Astrocyte of the spinal cord (primary cell): ENCODE results near the gene PPM1A.

ENCODE experiments used
- DNase-seq: peaks from one replicate; pipeline ENCODE4 v3.0.0; 2011; ENCODE audit warnings: low read depth, low spot score
- H3K4me3 ChIP-seq: 2 replicates; pipeline ENCODE4 v1.5.1; 2011; ENCODE audit warnings: low read depth, mild to moderate bottlenecking, low read length, moderate library complexity
- in situ Hi-C: cut with HindIII; loops from 2 replicates; pipeline ENCODE4 v1.10.0; 2017; ENCODE audit warnings: low sequenced_read_pairs
- TF ChIP-seq, protein P1 (sequence below): IDR thresholded peaks from 2 replicates; pipeline ENCODE4 v1.5.1; 2012; ENCODE audit warnings: low read depth, mild to moderate bottlenecking, low read length, inconsistent platforms

PPM1A gene

DNA sequence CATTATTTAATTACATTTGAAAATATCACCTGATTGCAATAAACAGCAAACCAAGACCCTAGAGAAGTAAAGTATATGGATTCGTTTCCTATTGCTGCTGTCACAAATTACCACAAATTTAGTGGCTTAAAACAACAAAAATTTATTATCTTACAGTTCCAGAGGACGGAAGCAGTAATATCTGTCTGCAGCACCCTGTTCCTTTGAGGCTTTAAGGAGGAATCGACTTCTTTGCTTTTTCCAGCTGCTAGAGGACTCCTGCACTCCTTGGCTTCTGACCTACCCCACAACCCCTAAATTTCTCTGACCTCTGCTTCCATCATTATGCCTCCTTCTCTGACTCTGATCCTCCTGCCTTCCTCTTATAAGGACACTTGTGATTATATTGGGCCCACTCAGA, 23.8 kb upstream of the PPM1A start:
- TF ChIP-seq, protein P1, sequence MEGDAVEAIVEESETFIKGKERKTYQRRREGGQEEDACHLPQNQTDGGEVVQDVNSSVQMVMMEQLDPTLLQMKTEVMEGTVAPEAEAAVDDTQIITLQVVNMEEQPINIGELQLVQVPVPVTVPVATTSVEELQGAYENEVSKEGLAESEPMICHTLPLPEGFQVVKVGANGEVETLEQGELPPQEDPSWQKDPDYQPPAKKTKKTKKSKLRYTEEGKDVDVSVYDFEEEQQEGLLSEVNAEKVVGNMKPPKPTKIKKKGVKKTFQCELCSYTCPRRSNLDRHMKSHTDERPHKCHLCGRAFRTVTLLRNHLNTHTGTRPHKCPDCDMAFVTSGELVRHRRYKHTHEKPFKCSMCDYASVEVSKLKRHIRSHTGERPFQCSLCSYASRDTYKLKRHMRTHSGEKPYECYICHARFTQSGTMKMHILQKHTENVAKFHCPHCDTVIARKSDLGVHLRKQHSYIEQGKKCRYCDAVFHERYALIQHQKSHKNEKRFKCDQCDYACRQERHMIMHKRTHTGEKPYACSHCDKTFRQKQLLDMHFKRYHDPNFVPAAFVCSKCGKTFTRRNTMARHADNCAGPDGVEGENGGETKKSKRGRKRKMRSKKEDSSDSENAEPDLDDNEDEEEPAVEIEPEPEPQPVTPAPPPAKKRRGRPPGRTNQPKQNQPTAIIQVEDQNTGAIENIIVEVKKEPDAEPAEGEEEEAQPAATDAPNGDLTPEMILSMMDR, result no peak
- in situ Hi-C loops, result no loop called here
- no peak overlapping the region for H3K4me3 ChIP-seq
- no peak for DNase-seq

DNA sequence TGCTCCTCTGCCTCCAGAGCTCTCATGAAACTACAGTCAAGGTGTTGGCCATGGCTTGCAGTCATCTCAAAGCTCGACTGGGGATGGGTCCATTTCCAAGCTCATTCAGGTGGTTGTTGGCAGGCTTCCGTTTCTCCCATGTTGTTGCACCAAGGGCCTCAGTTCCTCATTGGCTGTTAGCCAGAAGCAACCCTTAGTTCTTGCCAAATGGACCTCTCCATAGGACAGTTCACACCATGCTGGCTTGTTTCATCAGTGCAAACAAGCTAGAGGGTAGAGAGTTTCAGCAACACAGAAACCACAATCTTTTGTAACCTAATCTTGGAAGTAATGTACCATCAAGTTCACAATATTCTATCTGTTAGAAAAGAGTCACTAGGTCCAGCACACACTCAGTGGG, 22.7 kb upstream of the PPM1A start:
- no peak for DNase-seq
- in situ Hi-C loops, result no loop called here
- no peak overlapping the region for H3K4me3 ChIP-seq
- TF ChIP-seq, protein P1, result no peak

DNA sequence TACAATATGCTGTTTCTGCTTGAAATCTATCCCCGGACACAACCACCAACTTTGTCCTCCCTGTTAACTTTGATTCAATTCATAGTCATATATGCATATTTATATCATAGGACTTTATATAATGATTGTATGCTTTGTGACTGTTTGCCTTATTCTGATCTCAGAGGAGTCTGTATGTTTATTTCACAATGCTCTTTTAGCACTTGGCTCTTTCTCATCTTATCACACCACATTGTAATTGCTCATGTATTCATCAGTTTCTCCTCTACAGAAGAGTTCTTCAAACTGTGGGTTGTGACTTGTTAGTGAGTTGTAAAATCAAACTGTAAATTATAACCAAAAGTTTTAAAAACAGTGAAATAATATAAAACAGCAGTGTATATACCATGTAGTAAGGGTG, 21.7 kb upstream of the PPM1A start:
- no peak for DNase-seq
- no peak overlapping the region for H3K4me3 ChIP-seq
- TF ChIP-seq, protein P1, result no peak
- in situ Hi-C loops, result no loop called here

DNA sequence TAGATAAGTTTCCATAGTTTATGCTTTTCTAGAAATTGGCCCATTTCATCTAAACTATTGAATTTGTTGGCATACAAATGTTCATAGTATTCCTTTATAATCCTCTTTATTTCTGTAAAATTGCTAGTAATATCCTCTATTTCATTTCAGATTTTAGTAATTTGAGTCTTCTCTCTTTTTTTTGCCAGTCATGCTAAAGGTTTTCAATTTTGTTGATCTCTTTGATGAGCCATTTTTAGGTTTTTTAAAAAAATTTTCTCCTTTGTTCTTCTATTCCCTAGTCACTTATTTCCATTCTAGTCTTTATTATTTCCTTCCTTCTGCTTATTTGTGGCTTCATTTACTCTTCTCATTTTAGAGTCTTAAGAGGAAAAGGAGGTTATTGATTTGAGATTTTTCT, 19.4 kb upstream of the PPM1A start:
- DNase-seq, result no peak
- in situ Hi-C loops, result no loop called here
- TF ChIP-seq, protein P1, result no peak
- no peak overlapping the region for H3K4me3 ChIP-seq

DNA sequence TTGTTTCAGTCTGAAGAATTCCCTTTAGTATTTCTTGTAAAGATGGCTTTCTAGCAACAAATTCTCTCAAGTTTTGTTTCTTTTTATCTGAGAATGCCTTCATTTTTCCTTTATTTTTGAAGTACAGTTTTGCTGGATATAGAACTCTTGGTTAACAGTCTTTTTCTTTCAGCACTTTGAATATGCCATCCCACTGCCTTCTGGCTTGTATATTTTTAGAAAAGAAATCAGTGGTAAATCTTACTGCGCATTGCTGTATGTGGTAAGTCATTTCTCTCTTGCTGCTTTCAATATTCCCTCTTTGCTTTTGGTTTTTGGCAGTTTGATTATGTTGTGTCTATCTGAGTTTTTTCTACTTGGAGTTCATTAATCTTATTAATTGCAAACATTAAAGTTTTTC, 16.8 kb upstream of the PPM1A start:
- TF ChIP-seq, protein P1, result no peak
- in situ Hi-C loops, result no loop called here
- H3K4me3 ChIP-seq, result no peak overlapping the region
- no peak for DNase-seq

DNA sequence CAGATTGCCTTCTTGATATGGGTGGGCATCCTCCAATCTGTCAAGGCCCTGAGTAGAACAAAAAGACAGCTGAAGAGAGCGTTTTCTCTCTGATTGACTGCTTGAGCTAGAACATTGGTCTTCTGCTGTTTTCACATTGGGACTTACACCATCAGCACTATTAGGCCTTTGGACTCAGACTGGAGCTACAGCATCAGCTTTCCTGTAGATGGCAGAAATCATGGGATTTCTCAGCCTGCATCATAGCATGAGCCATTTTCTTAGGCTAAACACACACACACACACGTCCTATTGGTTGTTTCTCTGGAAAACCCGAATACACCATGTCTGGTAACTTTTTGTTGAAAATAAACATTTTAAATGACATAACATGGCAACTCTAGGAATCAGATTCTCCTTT, 15.8 kb upstream of the PPM1A start:
- H3K4me3 ChIP-seq, result no peak overlapping the region
- no peak for DNase-seq
- TF ChIP-seq, protein P1, result no peak
- in situ Hi-C loops, result no loop called here

DNA sequence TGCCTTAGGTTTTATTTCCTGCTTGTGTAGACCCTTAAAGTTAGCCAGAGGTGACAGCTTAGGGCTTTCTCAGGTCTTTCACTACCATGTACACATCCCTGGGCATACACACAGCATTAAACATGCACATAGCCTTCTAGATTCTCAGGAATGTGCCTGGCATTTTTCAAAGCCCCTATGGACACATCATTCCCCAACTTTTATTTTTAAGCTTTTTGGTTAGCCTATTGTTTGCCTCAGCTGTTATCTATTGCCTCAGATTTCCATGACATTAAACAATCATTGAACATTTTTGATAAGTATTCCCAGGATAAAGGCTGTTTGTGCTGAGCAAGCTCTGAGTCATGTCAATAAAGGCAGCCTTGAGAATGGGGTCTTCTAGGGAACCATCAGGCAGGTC, 15.1 kb upstream of the PPM1A start:
- in situ Hi-C loops, result no loop called here
- no peak overlapping the region for H3K4me3 ChIP-seq
- TF ChIP-seq, protein P1, result no peak
- DNase-seq, result no peak
